Spinal cord (tissue), 10 donors: ENCODE results near the gene RFNG. TPM values are rescaled to one million over a fixed set of nuclear protein-coding genes. Genes with fewer than 3 reads are reported as not detected.

Source experiments
- DNase-seq, 6 donors: peaks; one replicate each; pipeline versions ENCODE4 v3.0.0 to v3.0.0-alpha.2; 2013 to 2015; ENCODE audit warnings: low spot score in 6 of 6, low read depth in 4 of 6
- H3K27ac ChIP-seq: one replicate; pipeline ENCODE4 v1.5.1; 2013; ENCODE audit warnings: low read depth, low read length, control low read depth
- H3K27me3 ChIP-seq: one replicate; pipeline ENCODE4 v1.6.1; 2013; ENCODE audit warnings: low read length; ENCODE audit not compliant: control insufficient read depth, insufficient read depth
- H3K36me3 ChIP-seq: one replicate; pipeline ENCODE4 v1.6.1; 2013; ENCODE audit warnings: low read length; ENCODE audit not compliant: control insufficient read depth, insufficient read depth
- H3K4me1 ChIP-seq: one replicate; pipeline ENCODE4 v1.6.1; 2013; ENCODE audit warnings: low read length; ENCODE audit not compliant: control insufficient read depth, insufficient read depth
- H3K4me3 ChIP-seq: one replicate; pipeline ENCODE4 v1.5.1; 2013; ENCODE audit warnings: low read depth, low read length, control low read depth
- H3K9me3 ChIP-seq: one replicate; pipeline ENCODE4 v1.6.1; 2013; ENCODE audit warnings: low read length; ENCODE audit not compliant: control insufficient read depth, insufficient read depth
- WGBS: methylation state at CpG from one replicate; pipeline ENCODE4 v1.1.5; 2013; ENCODE audit warnings: missing lambda C conversion rate; ENCODE audit not compliant: insufficient coverage; 5-methylcytosine and 5-hydroxymethylcytosine counted together
- polyA plus RNA-seq, 2 donors: library from polyadenylated mRNA; unstranded; fragments of 120-200 nt; gene quantifications; one replicate each; pipeline ENCODE4 v1.2.1, GENCODE V29; 2013; ENCODE audit not compliant: insufficient read length in 2 of 2
- total RNA-seq, 2 donors: library from RNA; depleted of rRNA in 1 of 2; stranded (reverse); fragments of 120-200 nt in 1 of 2; fragments of >200 nt in 1 of 2; gene quantifications; one replicate each; pipeline versions ENCODE4 v1.2.3 to v1.2.4, GENCODE V29; 2013 to 2014
- donor health status: healthy.

Gene RFNG
- total and polyA plus RNA-seq, 4 donors, result 19.5 to 75.2 (median 49.3) TPM

DNA sequence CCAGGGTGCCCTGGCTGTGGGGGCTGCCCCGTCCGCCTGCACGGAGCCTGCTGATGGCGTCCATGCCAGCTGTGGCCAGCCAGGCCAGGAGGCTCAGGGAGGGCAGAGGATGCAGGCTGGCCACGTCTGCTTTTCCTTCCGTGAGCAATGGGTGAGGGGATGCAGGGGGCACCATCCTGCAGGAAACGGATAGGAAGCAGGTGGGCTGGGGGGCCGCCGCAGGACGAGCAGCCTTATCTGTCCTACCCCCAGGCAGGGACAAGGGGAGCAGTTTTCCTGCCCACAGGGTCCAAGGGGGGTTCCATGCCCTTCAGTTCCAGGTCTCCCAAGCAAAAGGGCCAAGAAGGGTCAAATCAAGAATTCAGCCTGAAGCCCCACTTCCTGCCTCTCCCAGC is 7.2 kb upstream of the RFNG start:
- Histone ChIP-seq H3K4me3 (no peak overlapping the region), H3K9me3 (no peaks in the 10 kb centered on the region), H3K27me3 (no peaks in the 10 kb centered on the region), H3K27ac (no peak overlapping the region), H3K36me3 (peaks cover 100% of the 10 kb centered on the region), H3K4me1 (peaks cover 12% of the 10 kb centered on the region)
- 79% methylated on average over 10 of the region's 10 CpGs for WGBS
- no peak for DNase-seq

DNA sequence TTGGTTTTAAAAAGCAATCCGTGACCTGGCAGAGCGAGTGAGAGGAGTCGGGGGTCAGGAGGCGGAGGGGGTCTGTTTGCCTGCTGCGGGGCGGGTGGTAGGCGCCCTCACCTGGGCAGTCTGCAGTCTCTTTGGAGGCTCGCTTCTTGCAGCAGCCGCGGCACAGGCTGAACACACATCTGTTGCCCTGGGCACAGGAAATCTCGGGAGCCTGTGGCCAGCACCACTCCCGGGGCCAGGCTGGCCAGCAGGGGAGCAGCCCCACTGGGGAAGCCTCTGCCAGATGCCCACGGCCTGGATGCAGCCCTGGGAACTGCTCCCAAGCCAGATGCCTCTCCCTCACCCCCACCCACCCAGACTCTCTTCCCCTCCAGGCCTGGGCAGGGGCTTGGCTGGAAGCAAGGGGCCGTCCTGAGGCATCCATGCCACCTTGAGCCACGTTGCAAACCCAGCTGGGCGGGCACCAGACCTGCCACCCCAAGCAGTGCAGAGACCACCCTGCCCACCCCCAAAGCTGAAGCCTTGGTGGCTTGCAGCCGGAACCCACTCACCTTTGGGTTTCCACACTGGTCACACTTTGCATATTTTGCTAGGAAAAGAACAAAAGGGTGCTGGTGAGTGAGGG is 6.7 kb upstream of the RFNG start:
- Histone ChIP-seq H3K27me3 (no peaks in the 10 kb centered on the region), H3K9me3 (no peaks in the 10 kb centered on the region), H3K4me3 (no peak overlapping the region), H3K27ac (no peak overlapping the region), H3K4me1 (peaks cover 14% of the 10 kb centered on the region), H3K36me3 (peaks cover 100% of the 10 kb centered on the region)
- WGBS, result 79% methylated on average over 17 of the region's 17 CpGs
- no peak for DNase-seq

DNA sequence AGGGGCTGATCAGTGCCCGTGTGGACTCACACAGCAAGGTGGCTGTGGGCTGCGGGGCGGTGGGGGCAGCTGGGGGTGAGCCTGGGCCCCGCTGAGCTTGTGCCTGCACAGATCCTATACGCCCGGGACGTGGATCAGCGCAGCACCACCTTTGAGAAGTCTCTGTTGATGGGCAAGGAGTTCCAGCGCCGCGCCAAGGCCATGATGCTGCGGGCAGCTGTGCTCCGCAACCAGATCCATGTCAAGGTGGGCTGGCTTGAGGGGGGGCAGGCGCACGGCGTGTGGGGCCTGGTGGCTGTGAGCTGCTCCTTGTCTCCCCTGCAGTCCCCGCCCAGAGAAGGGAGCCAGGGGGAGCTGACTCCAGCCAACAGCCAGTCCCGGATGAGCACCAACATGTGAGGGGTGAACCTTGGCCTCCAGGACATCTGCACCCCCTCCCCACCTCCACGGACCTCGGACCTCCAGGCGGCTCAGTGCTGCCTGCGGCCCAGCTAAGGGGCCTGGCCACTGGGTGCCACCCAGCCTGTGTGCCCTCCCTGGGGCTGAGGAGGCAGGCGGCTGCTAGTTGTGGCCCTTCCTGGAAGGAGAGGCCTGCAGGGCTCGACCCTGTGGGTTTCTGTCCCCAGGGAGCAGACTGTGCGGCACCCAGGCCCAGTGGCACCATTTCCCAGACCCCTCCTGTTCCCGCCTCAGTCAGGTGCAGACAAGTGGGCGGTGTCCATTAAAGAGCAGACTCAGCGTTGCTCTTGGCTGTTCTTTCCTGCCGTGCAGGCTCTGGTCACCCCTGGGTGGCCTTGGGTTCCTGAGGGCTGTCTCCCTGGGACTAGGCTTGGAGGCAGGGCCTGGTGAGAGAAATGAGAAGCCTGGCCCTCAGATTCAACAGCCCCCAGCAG is 5.4 kb upstream of the RFNG start:
- H3K27ac ChIP-seq, result no peak overlapping the region
- no peak overlapping the region for H3K4me3 ChIP-seq
- no peak for DNase-seq
- H3K9me3 ChIP-seq, result no peaks in the 10 kb centered on the region
- H3K36me3 ChIP-seq, result peaks cover 91% of the 10 kb centered on the region
- no peaks in the 10 kb centered on the region for H3K27me3 ChIP-seq
- 91% methylated on average over 28 of the region's 29 CpGs for WGBS
- H3K4me1 ChIP-seq, result peaks cover 26% of the 10 kb centered on the region

DNA sequence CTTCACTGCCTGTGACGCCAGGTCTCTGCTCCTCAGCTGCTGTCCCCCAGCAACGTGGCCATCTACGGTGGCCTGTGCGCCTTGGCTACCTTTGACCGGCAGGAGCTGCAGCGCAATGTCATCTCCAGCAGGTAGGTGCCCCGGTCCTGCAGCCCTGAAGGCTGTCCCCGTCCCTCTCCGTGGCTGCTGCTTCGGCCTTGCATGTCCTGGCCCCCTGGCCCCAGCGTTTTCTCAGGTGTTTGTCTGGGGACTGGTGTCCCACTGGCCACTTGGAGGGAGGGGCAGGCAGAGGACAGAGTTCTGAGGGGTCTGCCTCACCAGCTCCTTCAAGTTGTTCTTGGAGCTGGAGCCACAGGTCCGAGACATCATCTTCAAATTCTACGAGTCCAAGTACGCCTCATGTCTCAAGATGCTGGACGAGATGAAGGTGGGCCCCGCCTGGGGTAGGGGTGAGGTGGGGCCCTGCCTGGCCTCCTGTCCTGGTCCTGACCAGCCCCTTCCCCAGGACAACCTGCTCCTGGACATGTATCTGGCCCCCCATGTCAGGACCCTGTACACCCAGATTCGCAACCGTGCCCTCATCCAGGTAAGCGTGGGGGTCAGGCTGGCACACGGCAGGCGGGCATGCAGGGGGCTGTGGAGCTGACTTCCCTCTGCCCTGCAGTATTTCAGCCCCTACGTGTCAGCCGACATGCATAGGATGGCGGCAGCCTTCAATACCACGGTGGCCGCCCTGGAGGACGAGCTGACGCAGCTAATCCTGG is 4.5 kb upstream of the RFNG start:
- H3K27me3 ChIP-seq, result no peaks in the 10 kb centered on the region

DNA sequence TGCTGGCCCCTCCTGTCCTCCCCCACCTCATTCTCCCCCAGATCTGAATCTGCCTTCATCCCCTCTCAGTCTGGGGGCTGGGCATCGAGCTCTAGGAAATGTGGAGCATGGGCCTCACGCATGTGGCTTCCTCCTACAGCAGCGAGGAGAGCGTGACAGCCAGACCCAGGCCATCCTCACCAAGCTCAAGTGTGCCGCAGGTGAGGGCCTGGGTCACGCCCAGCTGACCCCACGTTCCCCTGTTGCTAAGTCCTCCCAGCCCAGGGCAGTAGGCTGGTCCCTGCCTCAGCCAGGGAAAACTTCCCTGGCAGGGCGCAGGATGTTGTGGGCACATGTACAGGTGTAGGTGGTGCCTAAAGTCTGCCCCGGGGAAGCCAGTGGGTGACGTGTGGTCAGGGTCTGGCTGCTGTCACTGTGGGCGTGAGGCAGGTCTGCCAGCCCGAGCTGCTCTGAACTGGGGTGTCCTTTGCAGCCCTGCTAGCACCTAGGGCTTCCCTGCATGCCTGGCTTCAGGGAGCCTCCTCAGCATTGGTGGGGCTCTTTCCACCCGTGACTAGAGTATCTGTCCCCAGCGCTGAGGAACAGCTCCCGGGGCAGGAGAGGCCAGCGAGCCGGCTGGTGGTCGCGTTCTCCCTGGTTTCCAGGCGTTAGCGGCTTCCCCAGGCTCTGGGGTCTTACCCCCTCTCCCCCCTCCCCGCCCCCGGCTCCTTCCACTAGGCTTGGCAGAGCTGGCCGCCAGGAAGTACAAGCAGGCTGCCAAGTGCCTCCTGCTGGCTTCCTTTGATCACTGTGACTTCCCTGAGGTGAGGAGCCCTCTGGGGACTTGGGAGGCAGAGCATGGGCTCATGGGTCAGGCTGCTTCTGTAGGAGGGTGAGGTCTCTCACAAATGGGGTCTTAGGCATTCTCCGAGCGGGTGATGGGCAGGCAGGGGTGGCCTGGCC is 3.7 kb upstream of the RFNG start:
- no peak for DNase-seq
- peaks cover 80% of the 10 kb centered on the region for H3K36me3 ChIP-seq
- H3K9me3 ChIP-seq, result no peaks in the 10 kb centered on the region
- no peak overlapping the region for H3K27ac ChIP-seq
- H3K27me3 ChIP-seq, result no peaks in the 10 kb centered on the region
- H3K4me1 ChIP-seq, result peaks cover 35% of the 10 kb centered on the region
- no peak overlapping the region for H3K4me3 ChIP-seq
- 80% methylated on average over 23 of the region's 26 CpGs for WGBS

More for the DNA sequence above, 4.5 kb upstream of the RFNG start:
- H3K36me3 ChIP-seq, result peaks cover 83% of the 10 kb centered on the region
- 92% methylated on average over 27 of the region's 28 CpGs for WGBS
- H3K4me3 ChIP-seq, result no peak overlapping the region
- peaks cover 26% of the 10 kb centered on the region for H3K4me1 ChIP-seq
- no peak for DNase-seq
- no peaks in the 10 kb centered on the region for H3K9me3 ChIP-seq
- no peak overlapping the region for H3K27ac ChIP-seq

DNA sequence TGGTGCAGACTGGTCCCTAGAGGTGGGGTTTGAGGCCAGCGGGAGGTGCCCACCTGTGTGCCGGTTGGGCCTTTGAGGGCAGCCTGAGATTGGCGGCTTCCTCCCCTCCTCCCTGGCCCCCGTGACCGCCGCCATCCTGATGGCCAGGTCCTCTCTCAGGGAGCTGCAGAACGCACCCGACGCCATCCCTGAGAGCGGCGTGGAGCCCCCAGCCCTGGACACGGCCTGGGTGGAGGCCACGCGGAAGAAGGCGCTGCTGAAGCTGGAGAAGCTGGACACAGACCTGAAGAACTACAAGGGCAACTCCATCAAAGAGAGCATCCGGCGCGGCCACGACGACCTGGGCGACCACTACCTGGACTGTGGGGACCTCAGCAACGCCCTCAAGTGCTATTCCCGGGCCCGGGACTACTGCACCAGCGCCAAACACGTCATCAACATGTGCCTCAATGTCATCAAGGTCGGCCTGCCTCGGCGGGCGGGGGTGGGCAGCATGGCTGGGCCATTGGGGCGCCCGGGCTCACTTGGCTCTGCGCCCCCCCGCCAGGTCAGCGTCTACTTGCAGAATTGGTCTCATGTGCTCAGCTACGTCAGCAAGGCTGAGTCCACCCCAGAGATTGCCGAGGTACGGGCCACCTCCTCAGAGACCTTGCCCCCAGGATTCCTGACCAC is 2.9 kb upstream of the RFNG start:
- H3K4me1 ChIP-seq, result peaks cover 43% of the 10 kb centered on the region
- no peak overlapping the region for H3K4me3 ChIP-seq
- no peaks in the 10 kb centered on the region for H3K27me3 ChIP-seq
- no peak overlapping the region for H3K27ac ChIP-seq
- H3K9me3 ChIP-seq, result no peaks in the 10 kb centered on the region
- H3K36me3 ChIP-seq, result peaks cover 80% of the 10 kb centered on the region
- DNase-seq, result no peak
- 95% methylated on average over 38 of the region's 38 CpGs for WGBS

DNA sequence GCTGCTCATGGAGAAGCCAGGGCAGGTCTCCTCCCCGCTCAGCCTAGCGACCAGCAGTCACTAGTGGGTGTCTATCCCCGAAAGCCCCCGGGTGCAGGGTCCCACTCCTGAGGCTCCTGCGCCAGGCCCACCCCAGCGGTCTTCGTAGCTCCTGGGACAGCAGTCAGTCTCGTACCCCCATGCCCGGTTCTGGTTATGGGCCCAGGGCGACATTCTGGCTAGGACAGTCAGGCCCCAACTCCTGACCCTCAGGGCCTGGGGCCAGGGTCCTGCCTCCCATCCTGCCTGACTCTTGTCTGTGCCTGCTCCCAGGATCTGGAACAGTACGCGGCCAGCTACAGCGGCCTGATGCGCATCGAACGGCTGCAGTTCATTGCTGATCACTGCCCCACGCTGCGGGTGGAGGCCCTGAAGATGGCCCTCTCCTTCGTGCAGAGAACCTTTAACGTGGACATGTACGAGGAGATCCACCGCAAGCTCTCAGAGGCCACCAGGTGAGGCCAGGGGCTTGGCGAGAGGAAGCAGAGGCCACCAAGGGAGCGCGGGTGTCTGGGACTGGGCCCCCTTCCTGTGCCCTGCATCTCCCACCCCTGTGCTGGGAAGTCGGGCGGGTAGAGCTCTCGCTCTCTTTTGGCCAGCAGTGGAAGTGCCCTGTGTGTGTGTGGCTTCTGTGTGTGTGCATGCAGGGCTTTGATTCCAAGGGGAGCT is 2.1 kb upstream of the RFNG start:
- Histone ChIP-seq H3K4me3 (no peak overlapping the region), H3K27me3 (no peaks in the 10 kb centered on the region), H3K27ac (no peak overlapping the region), H3K4me1 (peaks cover 43% of the 10 kb centered on the region), H3K36me3 (peaks cover 80% of the 10 kb centered on the region), H3K9me3 (no peaks in the 10 kb centered on the region)
- WGBS, result 93% methylated on average over 25 of the region's 28 CpGs
- DNase-seq, result no peak

DNA sequence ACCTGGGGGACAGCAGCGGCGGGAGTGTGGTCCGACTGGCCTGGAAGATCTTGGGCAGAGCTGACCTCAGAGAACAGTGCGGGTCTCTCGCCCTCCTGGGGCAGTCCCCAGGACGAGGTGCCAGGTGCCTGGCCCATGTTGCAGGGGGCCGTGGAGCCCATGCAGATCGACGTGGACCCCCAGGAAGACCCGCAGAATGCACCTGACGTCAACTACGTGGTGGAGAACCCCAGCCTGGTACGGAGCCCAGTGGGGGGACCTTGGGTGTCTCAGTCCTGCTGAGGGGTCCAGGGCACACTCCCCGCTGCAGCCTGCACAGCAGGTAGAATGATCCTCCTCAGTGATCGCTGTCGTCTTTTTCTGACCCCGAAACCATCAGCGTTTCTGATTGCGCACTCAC is 1.5 kb upstream of the RFNG start:
- Histone ChIP-seq H3K4me1 (peaks cover 43% of the 10 kb centered on the region), H3K36me3 (peaks cover 80% of the 10 kb centered on the region), H3K27ac (no peak overlapping the region), H3K4me3 (peak overlapping the region; percentile 58), H3K27me3 (no peaks in the 10 kb centered on the region), H3K9me3 (no peaks in the 10 kb centered on the region)
- 91% methylated on average over 19 of the region's 19 CpGs for WGBS
- no peak for DNase-seq
